ENCODE data around the gene SRSF1.
"Not testable (repeated sequence)": the region's sequence is repeated elsewhere in the genome, so short reads cannot be mapped to it uniquely, and the experiment has no call there.

Gene SRSF1

GRCh38 chr17:57984261-57984890, 22.7 kb downstream of the SRSF1 start:
- Histone ChIP-seq H3K27me3 (ENCODE audit: control insufficient read depth, insufficient read depth, low read length) (no peaks in the 10 kb centered on the region), H3K4me3 (ENCODE audit: low read length) (no peak overlapping the region), H3K9ac (ENCODE audit: low read length) (no peak overlapping the region), H3K4me1 (ENCODE audit: control insufficient read depth, insufficient read depth, low read length) (peaks cover 53% of the 10 kb centered on the region), H3K27ac (ENCODE audit: low read depth, low read length) (peak overlapping the region; percentile 98), H3K36me3 (ENCODE audit: control insufficient read depth, insufficient read depth, low read length) (peaks cover 7% of the 10 kb centered on the region)

GRCh38 chr17:57983446-57983845, 23.6 kb downstream of the SRSF1 start:
- no peak overlapping the region for H3K4me3 ChIP-seq (ENCODE audit: low read length)
- H3K4me1 ChIP-seq (ENCODE audit: control insufficient read depth, insufficient read depth, low read length) = peaks cover 45% of the 10 kb centered on the region
- peak overlapping the region; percentile 98 for H3K27ac ChIP-seq (ENCODE audit: low read depth, low read length)
- H3K9ac ChIP-seq (ENCODE audit: low read length) = no peak overlapping the region
- peaks cover 13% of the 10 kb centered on the region for H3K36me3 ChIP-seq (ENCODE audit: control insufficient read depth, insufficient read depth, low read length)
- H3K27me3 ChIP-seq (ENCODE audit: control insufficient read depth, insufficient read depth, low read length) = no peaks in the 10 kb centered on the region

DNA sequence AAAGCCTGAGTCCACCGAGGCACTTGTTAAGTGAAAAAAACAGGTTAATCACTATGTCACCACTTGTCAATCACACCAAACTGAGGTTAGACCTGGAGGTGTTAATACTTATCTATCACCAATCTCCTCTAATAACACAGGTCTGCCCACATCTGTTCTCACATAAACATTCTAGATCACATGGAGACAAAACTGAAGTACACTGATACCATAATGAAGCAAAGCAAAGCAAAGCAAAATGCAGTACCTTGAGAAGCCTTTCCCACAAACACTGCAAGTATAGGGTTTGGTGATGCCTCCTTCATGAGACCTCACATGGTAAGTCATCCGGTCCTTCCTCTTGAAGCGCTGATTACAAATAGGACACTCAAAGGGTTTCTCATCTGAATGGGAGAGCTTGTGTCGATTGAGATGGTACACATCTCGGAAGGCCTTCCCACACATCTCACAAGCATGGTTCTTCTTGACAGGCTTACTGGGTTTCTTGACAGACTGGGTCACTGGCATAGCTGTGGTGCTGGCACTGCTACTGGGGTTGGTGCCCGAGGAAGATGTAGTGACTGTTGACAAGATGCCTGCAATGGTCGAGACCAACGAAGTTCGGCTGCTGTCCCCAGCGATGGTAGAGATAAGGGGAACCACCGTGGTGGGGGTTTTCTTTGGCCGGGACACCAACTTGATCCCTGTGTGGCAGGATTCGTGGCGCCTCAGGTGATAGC, 24.4 kb downstream of the SRSF1 start:
- H3K4me3 ChIP-seq (ENCODE audit: low read length) = no peak overlapping the region
- no peaks in the 10 kb centered on the region for H3K27me3 ChIP-seq (ENCODE audit: control insufficient read depth, insufficient read depth, low read length)
- no peak overlapping the region for H3K9ac ChIP-seq (ENCODE audit: low read length)
- H3K4me1 ChIP-seq (ENCODE audit: control insufficient read depth, insufficient read depth, low read length) = peaks cover 45% of the 10 kb centered on the region
- no peak overlapping the region for H3K27ac ChIP-seq (ENCODE audit: low read depth, low read length)
- peaks cover 18% of the 10 kb centered on the region for H3K36me3 ChIP-seq (ENCODE audit: control insufficient read depth, insufficient read depth, low read length)

GRCh38 chr17:57980522-57980921, 26.5 kb downstream of the SRSF1 start:
- Histone ChIP-seq H3K27ac (ENCODE audit: low read depth, low read length) (no peak overlapping the region), H3K9ac (ENCODE audit: low read length) (no peak overlapping the region), H3K36me3 (ENCODE audit: control insufficient read depth, insufficient read depth, low read length) (peaks cover 30% of the 10 kb centered on the region), H3K27me3 (ENCODE audit: control insufficient read depth, insufficient read depth, low read length) (no peaks in the 10 kb centered on the region), H3K4me1 (ENCODE audit: control insufficient read depth, insufficient read depth, low read length) (peaks cover 38% of the 10 kb centered on the region), H3K4me3 (ENCODE audit: low read length) (no peak overlapping the region)

- peaks cover 29% of the 10 kb centered on the region for H3K4me1 ChIP-seq (ENCODE audit: control insufficient read depth, insufficient read depth, low read length)
- no peak overlapping the region for H3K9ac ChIP-seq (ENCODE audit: low read length)
- peaks cover 38% of the 10 kb centered on the region for H3K36me3 ChIP-seq (ENCODE audit: control insufficient read depth, insufficient read depth, low read length)
- no peak overlapping the region for H3K27ac ChIP-seq (ENCODE audit: low read depth, low read length)
- no peak overlapping the region for H3K4me3 ChIP-seq (ENCODE audit: low read length)
- H3K27me3 ChIP-seq (ENCODE audit: control insufficient read depth, insufficient read depth, low read length) = no peaks in the 10 kb centered on the region
These were observed 28.0 kb downstream of the SRSF1 start for GRCh38 chr17:57979076-57979475.

DNA sequence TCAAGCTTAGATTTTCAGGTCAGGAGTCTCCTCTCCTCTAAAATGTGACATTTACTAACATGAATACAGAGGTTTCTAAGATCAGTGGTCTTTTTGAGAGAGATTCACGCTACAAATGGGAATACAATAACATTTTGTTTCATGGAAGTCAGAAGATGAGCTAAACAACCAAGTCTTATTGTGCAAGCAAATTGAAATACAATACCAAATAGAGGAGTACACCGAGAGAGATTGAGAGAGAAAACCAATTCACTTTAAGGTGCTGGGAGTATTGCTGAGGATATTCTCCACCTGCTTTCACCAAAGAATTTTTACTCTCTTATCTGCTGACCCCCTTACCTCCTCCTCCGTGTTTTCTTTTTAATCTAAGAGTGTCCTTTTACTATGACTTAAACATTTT, 30.5 kb downstream of the SRSF1 start:
- Histone ChIP-seq H3K9ac (ENCODE audit: low read length) (no peak overlapping the region), H3K4me3 (ENCODE audit: low read length) (no peak overlapping the region), H3K4me1 (ENCODE audit: control insufficient read depth, insufficient read depth, low read length) (peaks cover 7% of the 10 kb centered on the region), H3K27me3 (ENCODE audit: control insufficient read depth, insufficient read depth, low read length) (no peaks in the 10 kb centered on the region), H3K36me3 (ENCODE audit: control insufficient read depth, insufficient read depth, low read length) (peaks cover 36% of the 10 kb centered on the region), H3K27ac (ENCODE audit: low read depth, low read length) (no peak overlapping the region)

GRCh38 chr17:57975044-57975443, 32.0 kb downstream of the SRSF1 start:
- Histone ChIP-seq H3K4me1 (ENCODE audit: control insufficient read depth, insufficient read depth, low read length) (peaks cover 7% of the 10 kb centered on the region), H3K4me3 (ENCODE audit: low read length) (no peak overlapping the region), H3K9ac (ENCODE audit: low read length) (no peak overlapping the region), H3K27me3 (ENCODE audit: control insufficient read depth, insufficient read depth, low read length) (no peaks in the 10 kb centered on the region), H3K27ac (ENCODE audit: low read depth, low read length) (no peak overlapping the region), H3K36me3 (ENCODE audit: control insufficient read depth, insufficient read depth, low read length) (peaks cover 31% of the 10 kb centered on the region)

DNA sequence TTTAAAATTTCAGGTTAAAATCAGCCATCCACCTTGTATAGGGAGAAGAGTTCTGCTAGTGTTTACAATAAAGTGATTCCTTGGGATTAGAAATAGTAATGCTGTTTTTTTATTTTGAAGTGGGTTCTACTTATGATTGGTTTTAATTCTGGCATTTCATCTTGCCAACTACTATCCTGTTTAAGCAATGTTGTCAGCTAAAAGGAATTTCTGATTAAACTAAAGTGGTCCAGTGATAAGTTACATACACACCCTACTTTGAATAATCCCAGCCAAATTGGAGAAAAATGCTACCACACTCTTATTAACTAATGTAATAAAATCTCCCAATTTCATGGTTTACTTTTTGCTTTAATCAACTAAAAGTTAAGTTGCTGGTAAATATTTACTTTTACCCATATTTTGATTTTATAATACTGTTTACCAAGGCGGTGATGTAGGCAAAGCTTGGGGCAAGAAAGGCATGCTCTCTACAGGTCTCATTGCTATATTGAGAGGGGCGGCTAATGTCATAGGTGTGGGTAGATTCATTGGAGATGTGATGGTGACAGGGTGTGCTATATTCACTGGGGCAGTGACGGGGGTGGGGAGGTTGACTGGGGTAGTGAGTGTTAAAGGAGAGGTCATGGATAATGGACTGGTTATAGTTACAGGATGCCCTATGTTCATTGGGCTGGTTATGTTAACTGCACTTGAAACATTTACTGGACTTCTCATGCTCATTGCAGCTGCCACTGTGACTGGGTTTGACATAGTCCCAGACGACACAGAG, 32.8 kb downstream of the SRSF1 start:
- not testable (repeated sequence) for H3K4me1 ChIP-seq (ENCODE audit: control insufficient read depth, insufficient read depth, low read length); H3K27me3 ChIP-seq (ENCODE audit: control insufficient read depth, insufficient read depth, low read length); H3K9ac ChIP-seq (ENCODE audit: low read length); H3K27ac ChIP-seq (ENCODE audit: low read depth, low read length); H3K4me3 ChIP-seq (ENCODE audit: low read length)
- H3K36me3 ChIP-seq (ENCODE audit: control insufficient read depth, insufficient read depth, low read length) = peaks cover 31% of the 10 kb centered on the region

GRCh38 chr17:57972151-57972550, 34.9 kb downstream of the SRSF1 start:
- Histone ChIP-seq H3K27me3 (ENCODE audit: control insufficient read depth, insufficient read depth, low read length) (no peaks in the 10 kb centered on the region), H3K4me3 (ENCODE audit: low read length) (no peak overlapping the region), H3K4me1 (ENCODE audit: control insufficient read depth, insufficient read depth, low read length) (peaks cover 7% of the 10 kb centered on the region), H3K36me3 (ENCODE audit: control insufficient read depth, insufficient read depth, low read length) (peaks cover 18% of the 10 kb centered on the region), H3K27ac (ENCODE audit: low read depth, low read length) (no peak overlapping the region), H3K9ac (ENCODE audit: low read length) (no peak overlapping the region)

GRCh38 chr17:57971572-57971971, 35.5 kb downstream of the SRSF1 start:
- Histone ChIP-seq H3K27ac (ENCODE audit: low read depth, low read length) (no peak overlapping the region), H3K4me1 (ENCODE audit: control insufficient read depth, insufficient read depth, low read length) (peaks cover 7% of the 10 kb centered on the region), H3K27me3 (ENCODE audit: control insufficient read depth, insufficient read depth, low read length) (no peaks in the 10 kb centered on the region), H3K4me3 (ENCODE audit: low read length) (no peak overlapping the region), H3K9ac (ENCODE audit: low read length) (no peak overlapping the region), H3K36me3 (ENCODE audit: control insufficient read depth, insufficient read depth, low read length) (peaks cover 12% of the 10 kb centered on the region)

- H3K27ac ChIP-seq (ENCODE audit: low read depth, low read length) = no peak overlapping the region
- H3K9ac ChIP-seq (ENCODE audit: low read length) = no peak overlapping the region
- H3K36me3 ChIP-seq (ENCODE audit: control insufficient read depth, insufficient read depth, low read length) = peaks cover 7% of the 10 kb centered on the region
- peaks cover 7% of the 10 kb centered on the region for H3K4me1 ChIP-seq (ENCODE audit: control insufficient read depth, insufficient read depth, low read length)
- no peaks in the 10 kb centered on the region for H3K27me3 ChIP-seq (ENCODE audit: control insufficient read depth, insufficient read depth, low read length)
- H3K4me3 ChIP-seq (ENCODE audit: low read length) = no peak overlapping the region
These were observed 36.3 kb downstream of the SRSF1 start for GRCh38 chr17:57970710-57971109.

DNA sequence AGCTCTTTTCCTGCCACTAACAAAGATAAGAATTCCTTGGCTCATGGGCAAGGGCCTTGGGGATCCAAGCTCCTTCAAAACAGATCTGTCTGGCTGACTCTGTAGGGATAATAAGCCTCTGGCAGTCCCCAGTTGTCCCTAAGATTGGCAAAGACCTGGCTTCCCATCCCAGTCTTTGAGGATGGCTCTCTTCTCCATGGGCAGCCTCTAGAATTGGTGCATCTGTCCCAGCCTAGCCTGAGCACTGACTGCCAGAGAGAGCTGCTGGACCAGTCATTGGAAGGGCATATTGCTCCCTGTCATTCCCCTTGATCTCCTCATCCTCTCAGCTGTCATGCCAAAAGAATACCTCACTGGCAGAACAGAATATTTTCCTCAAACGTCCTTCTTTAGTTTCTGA, 38.6 kb downstream of the SRSF1 start:
- Histone ChIP-seq H3K36me3 (ENCODE audit: control insufficient read depth, insufficient read depth, low read length) (no peaks in the 10 kb centered on the region), H3K27ac (ENCODE audit: low read depth, low read length) (no peak overlapping the region), H3K4me1 (ENCODE audit: control insufficient read depth, insufficient read depth, low read length) (no peaks in the 10 kb centered on the region), H3K4me3 (ENCODE audit: low read length) (no peak overlapping the region), H3K9ac (ENCODE audit: low read length) (no peak overlapping the region), H3K27me3 (ENCODE audit: control insufficient read depth, insufficient read depth, low read length) (no peaks in the 10 kb centered on the region)
